HL-60 (cell line): ENCODE measurements around the gene LDB2.

Source experiments
- DNase-seq, 2 experiments: peaks; one replicate each; pipeline ENCODE4 v3.0.0-alpha.2; 2010 to 2020; ENCODE audit warnings: low read depth in 1 of 2, low spot score in 1 of 2
- H3K27ac ChIP-seq: fragments of 250-450 bp; sonication (Bioruptor Pico); replicated peaks from 2 replicates; pipeline ENCODE4 v1.5.1; 2020; ENCODE audit warnings: mild to moderate bottlenecking, moderate library complexity
- H3K27me3 ChIP-seq: fragments of 250-450 bp; sonication (Bioruptor Pico); 2 replicates; pipeline ENCODE4 v1.5.1; 2021; ENCODE audit warnings: mild to moderate bottlenecking, moderate library complexity; ENCODE audit not compliant: insufficient read depth, poor library complexity, severe bottlenecking
- H3K4me3 ChIP-seq: replicated peaks from 2 replicates; pipeline ENCODE4 v1.5.1; 2011; ENCODE audit warnings: mild to moderate bottlenecking, control low read depth, low read length; ENCODE audit not compliant: insufficient read depth
- CTCF ChIP-seq: IDR thresholded peaks from one replicate; pipeline ENCODE4 v1.5.1; 2011; ENCODE audit warnings: low read length, control low read depth, inconsistent platforms; ENCODE audit not compliant: insufficient read depth
- GABPA ChIP-seq: IDR thresholded peaks from 2 replicates; pipeline ENCODE4 v1.6.1; 2012; ENCODE audit warnings: low read depth
- POLR2AphosphoS5 ChIP-seq: IDR thresholded peaks from 2 replicates; pipeline ENCODE4 v1.6.1; 2012; ENCODE audit warnings: low read depth
- REST ChIP-seq: IDR thresholded peaks from 2 replicates; pipeline ENCODE4 v1.6.1; 2012; ENCODE audit warnings: low read depth; ENCODE audit not compliant: insufficient replicate concordance
- SPI1 ChIP-seq: IDR thresholded peaks from 2 replicates; pipeline ENCODE4 v1.6.1; 2012; ENCODE audit warnings: low read depth, mild to moderate bottlenecking, borderline replicate concordance

The LDB2 gene

GRCh38 chr4:16707874-16708273 lies 190.6 kb downstream of the LDB2 start:
- H3K27ac ChIP-seq: no peak overlapping the region
- no peak overlapping the region for H3K4me3 ChIP-seq
- no peak for DNase-seq
- H3K27me3 ChIP-seq: no peaks in the 10 kb centered on the region
- TF ChIP-seq POLR2AphosphoS5 (no peak), SPI1 (no peak), GABPA (no peak), REST (no peak), CTCF (no peak)

GRCh38 chr4:16706251-16706650 lies 192.2 kb downstream of the LDB2 start:
- TF ChIP-seq GABPA (no peak), CTCF (no peak), POLR2AphosphoS5 (no peak), SPI1 (no peak)
- H3K27me3 ChIP-seq: no peaks in the 10 kb centered on the region
- H3K4me3 ChIP-seq: no peak overlapping the region
- no peak for DNase-seq
- H3K27ac ChIP-seq: no peak overlapping the region

- TF ChIP-seq CTCF (no peak), REST (no peak), GABPA (no peak), POLR2AphosphoS5 (no peak), SPI1 (no peak)
- no peak overlapping the region for H3K27ac ChIP-seq
- no peaks in the 10 kb centered on the region for H3K27me3 ChIP-seq
- no peak overlapping the region for H3K4me3 ChIP-seq
- no peak for DNase-seq
Observed at GRCh38 chr4:16705341-16705740, 193.1 kb downstream of the LDB2 start.

GRCh38 chr4:16704489-16704888 lies 194.0 kb downstream of the LDB2 start:
- TF ChIP-seq CTCF (no peak), REST (no peak), SPI1 (no peak), GABPA (no peak), POLR2AphosphoS5 (no peak)
- H3K4me3 ChIP-seq: no peak overlapping the region
- no peak for DNase-seq
- H3K27me3 ChIP-seq: no peaks in the 10 kb centered on the region
- H3K27ac ChIP-seq: no peak overlapping the region
